CD4-positive, alpha-beta T cell (primary cell): ENCODE data around the gene FBLN7. TPM values are rescaled to one million over a fixed set of nuclear protein-coding genes. Genes with fewer than 3 reads are reported as not detected.
A peak's percentile ranks its signal among the peaks of the same experiment; 100 is the strongest.

ENCODE experiments used
- ATAC-seq: fragments of 200-7000 bp; cut with Tn5 transposase; one replicate; pipeline ENCODE4 v1.10.0; 2022; ENCODE audit warnings: mild to moderate bottlenecking; ENCODE audit not compliant: poor library complexity
- CTCF ChIA-PET: fragments of 350-600 bp; sonication (Branson Sonifier 250); formaldehyde crosslinking; loops from one replicate; lab custom pipeline; 2021; ENCODE audit warnings: antibody characterized with exemption, inconsistent platforms; lab: Charles Lee
- POLR2A ChIA-PET: fragments of 350-600 bp; sonication (Branson Sonifier 250); formaldehyde crosslinking; loops from one replicate; lab custom pipeline; 2021; ENCODE audit warnings: antibody characterized with exemption, inconsistent platforms; lab: Charles Lee
- DNase-seq, 14 experiments: peaks; one replicate each; pipeline ENCODE4 v3.0.0-alpha.2; 2013 to 2020; ENCODE audit warnings: mixed read lengths in 2 of 14
- H3K27ac ChIP-seq, 2 donors: one replicate each; pipeline versions ENCODE4 v1.5.1 to v1.7.0; 2013; ENCODE audit warnings: low read length in 2 of 2, low read depth in 1 of 2, mild to moderate bottlenecking in 1 of 2
- H3K27me3 ChIP-seq, 2 experiments: 1 replicate in 1 of 2; 2 replicates in 1 of 2; pipeline versions ENCODE4 v1.6.1 to v1.7.0; 2013; ENCODE audit warnings: low read length in 2 of 2, control low read depth in 1 of 2, mild to moderate bottlenecking in 1 of 2, moderate library complexity in 1 of 2; ENCODE audit not compliant: insufficient read depth in 2 of 2, control insufficient read depth in 1 of 2
- H3K36me3 ChIP-seq: one replicate; pipeline ENCODE4 v1.6.1; 2013; ENCODE audit warnings: low read length, control low read depth; ENCODE audit not compliant: insufficient read depth
- H3K4me1 ChIP-seq: one replicate; pipeline ENCODE4 v1.6.1; 2013; ENCODE audit warnings: low read length, control low read depth; ENCODE audit not compliant: insufficient read depth
- H3K4me3 ChIP-seq: one replicate; pipeline ENCODE4 v1.5.1; 2013; ENCODE audit warnings: mild to moderate bottlenecking, low read length, moderate library complexity
- H3K9me3 ChIP-seq, 2 experiments: 1 replicate in 1 of 2; 2 replicates in 1 of 2; pipeline versions ENCODE4 v1.6.1 to v1.7.0; 2013; ENCODE audit warnings: low read length in 2 of 2, mild to moderate bottlenecking in 2 of 2, control low read depth in 1 of 2, moderate library complexity in 1 of 2; ENCODE audit not compliant: control insufficient read depth in 1 of 2, insufficient read depth in 1 of 2
- H3K27ac Mint-ChIP-seq: one replicate; pipeline ENCODE4 v1.8.0; 2020; ENCODE audit warnings: mixed read lengths
- H3K27me3 Mint-ChIP-seq: one replicate; pipeline ENCODE4 v1.8.0; 2021; ENCODE audit warnings: mixed read lengths
- H3K36me3 Mint-ChIP-seq: one replicate; pipeline ENCODE4 v1.8.0; 2021; ENCODE audit warnings: low read depth, mixed read lengths
- H3K4me1 Mint-ChIP-seq: one replicate; pipeline ENCODE4 v1.8.0; 2021; ENCODE audit warnings: low read depth, mixed read lengths
- H3K4me3 Mint-ChIP-seq: one replicate; pipeline ENCODE4 v1.8.0; 2020; ENCODE audit warnings: mild to moderate bottlenecking, mixed read lengths
- H3K9me3 Mint-ChIP-seq: one replicate; pipeline ENCODE4 v1.8.0; 2020; ENCODE audit warnings: mixed read lengths
- intact Hi-C, 2 experiments: fragments of 100-400 bp; cut with DNase I in 1 of 2; cut with micrococcal nuclease in 1 of 2; formaldehyde crosslinking; loops; one replicate each; pipeline versions ENCODE4 v1.15.1 to v1.9.0; 2023 to 2025; cut with DNase I, micrococcal nuclease
- total RNA-seq, 174 experiments: library from RNA in 2 of 174; stranded (reverse) in 2 of 174; gene quantifications; one replicate each; pipeline ENCODE4 v1.2.3 and lab custom pipeline; 2021 to 2026
- TF ChIP-seq, protein P1 (sequence below): fragments of 200-600 bp; IDR thresholded peaks from one replicate; pipeline ENCODE4 v1.8.0; 2022; ENCODE audit warnings: antibody characterized with exemption, mild to moderate bottlenecking

The FBLN7 gene
- total RNA-seq, 2 experiments from 2014 or later: 27.0 to 27.2 TPM

DNA sequence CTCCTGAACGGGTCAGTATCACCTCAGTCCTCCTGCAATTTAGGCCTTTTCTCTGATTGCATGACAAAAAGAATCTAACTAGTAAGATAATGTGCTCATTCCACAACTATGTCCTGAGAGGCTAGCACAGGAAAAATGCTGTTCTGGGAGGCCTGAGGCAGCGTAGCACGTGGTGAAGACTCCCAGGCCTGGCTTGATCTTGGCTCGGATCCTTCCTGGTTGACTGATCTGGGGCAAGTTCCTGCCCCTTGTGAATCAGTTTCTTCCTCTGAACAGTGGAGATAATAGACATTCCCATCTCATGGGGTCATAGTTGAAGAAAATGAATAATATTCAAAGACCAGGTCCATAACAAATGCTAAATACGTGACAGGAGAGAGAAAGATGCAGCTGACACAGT is 12.3 kb downstream of the FBLN7 start:
- Histone ChIP-seq H3K4me1 (peaks cover 12% of the 10 kb centered on the region), H3K4me3 (no peak overlapping the region), H3K27me3 (no peaks in the 10 kb centered on the region), H3K27ac (no peak overlapping the region), H3K9me3 (no peaks in the 10 kb centered on the region), H3K36me3 (no peaks in the 10 kb centered on the region)
- H3K9me3 Mint-ChIP-seq: no peaks in the 10 kb centered on the region
- H3K27me3 Mint-ChIP-seq: no peaks in the 10 kb centered on the region
- DNase-seq (peak in 1 of 14 experiments; percentile 2), ATAC-seq (no peak)
- intact Hi-C loops: no loop called here
- H3K36me3 Mint-ChIP-seq: no peaks in the 10 kb centered on the region
- POLR2A ChIA-PET: no interaction called here
- H3K4me1 Mint-ChIP-seq: peaks cover 16% of the 10 kb centered on the region
- TF ChIP-seq, protein P1, sequence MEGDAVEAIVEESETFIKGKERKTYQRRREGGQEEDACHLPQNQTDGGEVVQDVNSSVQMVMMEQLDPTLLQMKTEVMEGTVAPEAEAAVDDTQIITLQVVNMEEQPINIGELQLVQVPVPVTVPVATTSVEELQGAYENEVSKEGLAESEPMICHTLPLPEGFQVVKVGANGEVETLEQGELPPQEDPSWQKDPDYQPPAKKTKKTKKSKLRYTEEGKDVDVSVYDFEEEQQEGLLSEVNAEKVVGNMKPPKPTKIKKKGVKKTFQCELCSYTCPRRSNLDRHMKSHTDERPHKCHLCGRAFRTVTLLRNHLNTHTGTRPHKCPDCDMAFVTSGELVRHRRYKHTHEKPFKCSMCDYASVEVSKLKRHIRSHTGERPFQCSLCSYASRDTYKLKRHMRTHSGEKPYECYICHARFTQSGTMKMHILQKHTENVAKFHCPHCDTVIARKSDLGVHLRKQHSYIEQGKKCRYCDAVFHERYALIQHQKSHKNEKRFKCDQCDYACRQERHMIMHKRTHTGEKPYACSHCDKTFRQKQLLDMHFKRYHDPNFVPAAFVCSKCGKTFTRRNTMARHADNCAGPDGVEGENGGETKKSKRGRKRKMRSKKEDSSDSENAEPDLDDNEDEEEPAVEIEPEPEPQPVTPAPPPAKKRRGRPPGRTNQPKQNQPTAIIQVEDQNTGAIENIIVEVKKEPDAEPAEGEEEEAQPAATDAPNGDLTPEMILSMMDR: no peak
- H3K4me3 Mint-ChIP-seq: no peak overlapping the region
- no peak overlapping the region for H3K27ac Mint-ChIP-seq
- CTCF ChIA-PET: no interaction called here

DNA sequence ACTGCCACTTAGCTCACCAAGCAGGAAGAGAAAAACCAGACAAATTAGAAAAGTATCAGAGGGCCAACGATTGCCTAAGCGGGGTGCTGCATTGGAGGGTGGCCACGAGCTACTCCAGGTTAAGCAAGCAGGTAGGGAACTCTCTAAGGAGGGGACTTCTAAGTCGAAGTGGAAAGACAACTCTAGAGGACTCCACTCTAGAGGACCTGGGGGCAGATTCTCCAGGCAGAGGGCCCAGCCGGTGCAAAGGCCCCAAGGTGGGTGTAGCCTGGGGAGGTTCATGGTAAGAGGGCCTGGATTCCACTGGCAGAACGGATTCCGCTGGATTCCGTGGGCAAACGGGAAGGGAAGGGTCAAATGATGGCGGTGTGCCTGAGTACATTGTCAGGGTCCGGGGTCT is 12.7 kb downstream of the FBLN7 start:
- CTCF ChIA-PET: no interaction called here
- TF ChIP-seq, protein P1: no peak

DNA sequence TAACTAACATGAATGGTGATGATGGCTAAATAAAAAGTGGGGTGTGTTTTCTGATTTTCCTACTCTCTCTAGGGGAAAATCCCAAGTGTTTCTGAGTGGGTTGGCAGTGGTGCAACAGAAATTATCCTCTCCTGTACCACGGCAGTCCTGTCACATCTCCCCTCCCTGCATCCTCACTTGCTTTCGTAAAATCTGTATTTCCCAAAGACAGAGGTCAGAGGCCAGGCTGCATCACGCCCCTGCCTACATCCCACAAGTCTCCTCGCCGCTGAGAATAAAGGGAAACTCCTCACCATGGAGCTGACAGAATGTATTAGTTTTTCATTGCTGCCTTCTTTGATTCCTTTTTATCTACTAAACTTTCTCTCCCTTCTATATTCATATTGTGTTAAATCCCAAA is 13.1 kb downstream of the FBLN7 start:
- Mint-ChIP-seq H3K27me3 (no peaks in the 10 kb centered on the region), H3K36me3 (no peaks in the 10 kb centered on the region), H3K4me3 (no peak overlapping the region), H3K4me1 (peaks cover 24% of the 10 kb centered on the region), H3K27ac (peak overlapping the region; percentile 37), H3K9me3 (no peaks in the 10 kb centered on the region)
- Histone ChIP-seq H3K36me3 (no peaks in the 10 kb centered on the region), H3K27ac (no peak overlapping the region), H3K9me3 (no peaks in the 10 kb centered on the region), H3K4me1 (peaks cover 21% of the 10 kb centered on the region), H3K27me3 (no peaks in the 10 kb centered on the region), H3K4me3 (no peak overlapping the region)
- ATAC-seq: no peak
- ChIA-PET POLR2A (no interaction called here), CTCF (no interaction called here)
- no peak for DNase-seq
- TF ChIP-seq, protein P1: no peak
- intact Hi-C loops: no loop called here

More for the DNA sequence above, 12.7 kb downstream of the FBLN7 start:
- DNase-seq: peak in 1 of 14 experiments; percentile 7
- Histone ChIP-seq H3K9me3 (no peaks in the 10 kb centered on the region), H3K4me3 (no peak overlapping the region), H3K27ac (no peak overlapping the region), H3K36me3 (no peaks in the 10 kb centered on the region), H3K27me3 (no peaks in the 10 kb centered on the region), H3K4me1 (peaks cover 16% of the 10 kb centered on the region)
- intact Hi-C loops: no loop called here
- peaks cover 20% of the 10 kb centered on the region for H3K4me1 Mint-ChIP-seq
- no peaks in the 10 kb centered on the region for H3K36me3 Mint-ChIP-seq
- no peaks in the 10 kb centered on the region for H3K27me3 Mint-ChIP-seq
- POLR2A ChIA-PET: no interaction called here
- H3K27ac Mint-ChIP-seq: no peak overlapping the region
- no peaks in the 10 kb centered on the region for H3K9me3 Mint-ChIP-seq
- no peak for ATAC-seq
- H3K4me3 Mint-ChIP-seq: no peak overlapping the region
